Muscle of arm (tissue), 12 donors: ENCODE measurements around the gene CUBN. TPM values are rescaled to one million over a fixed set of nuclear protein-coding genes. Genes with fewer than 3 reads are reported as not detected.
"Not testable (repeated sequence)": the region's sequence is repeated elsewhere in the genome, so short reads cannot be mapped to it uniquely, and the experiment has no call there.

Experiments
- DNase-seq: peaks from one replicate; pipeline ENCODE4 v3.0.0-alpha.2; 2013
- polyA plus RNA-seq, 12 donors: library from polyadenylated mRNA; unstranded; fragments of 120-200 nt; gene quantifications; one replicate each; pipeline ENCODE4 v1.2.1, GENCODE V29; 2013; ENCODE audit not compliant: insufficient read length in 12 of 12

Gene CUBN
- polyA plus RNA-seq, 12 donors, result 1.6 to 15.6 (median 2.7) TPM; not detected in 1

- no peak for DNase-seq
These were observed 259.3 kb downstream of the CUBN start for GRCh38 chr10:16870331-16870730.

- no peak for DNase-seq
These were observed 261.6 kb downstream of the CUBN start for GRCh38 chr10:16867990-16868389.

- DNase-seq, result no peak
These were observed 262.1 kb downstream of the CUBN start for GRCh38 chr10:16867556-16867955.

- no peak for DNase-seq
These were observed 262.9 kb downstream of the CUBN start for GRCh38 chr10:16866541-16867275.

GRCh38 chr10:16865766-16866165 is 263.8 kb downstream of the CUBN start:
- DNase-seq, result no peak

GRCh38 chr10:16863766-16864165 is 265.8 kb downstream of the CUBN start:
- DNase-seq, result no peak

GRCh38 chr10:16857419-16857818 is 272.2 kb downstream of the CUBN start:
- DNase-seq, result no peak

GRCh38 chr10:16856567-16856966 is 273.0 kb downstream of the CUBN start:
- DNase-seq, result no peak

GRCh38 chr10:16856092-16856491 is 273.5 kb downstream of the CUBN start:
- DNase-seq, result no peak

- DNase-seq, result no peak
These were observed 275.0 kb downstream of the CUBN start for GRCh38 chr10:16854623-16855022.

- DNase-seq, result no peak
These were observed 275.8 kb downstream of the CUBN start for GRCh38 chr10:16853809-16854208.

- DNase-seq, result no peak
These were observed 276.4 kb downstream of the CUBN start for GRCh38 chr10:16853201-16853600.

- DNase-seq, result no peak
These were observed 277.0 kb downstream of the CUBN start for GRCh38 chr10:16852624-16853023.

GRCh38 chr10:16848562-16849154 is 281.0 kb downstream of the CUBN start:
- no peak for DNase-seq

GRCh38 chr10:16847644-16848043 is 282.0 kb downstream of the CUBN start:
- no peak for DNase-seq

GRCh38 chr10:16845248-16845647 is 284.4 kb downstream of the CUBN start:
- no peak for DNase-seq

GRCh38 chr10:16843252-16843870 is 286.2 kb downstream of the CUBN start:
- peak; percentile 68 for DNase-seq

- no peak for DNase-seq
These were observed 294.4 kb downstream of the CUBN start for GRCh38 chr10:16835228-16835627.

GRCh38 chr10:16832351-16833080 is 297.1 kb downstream of the CUBN start:
- DNase-seq, result no peak

- DNase-seq, result no peak
These were observed 300.9 kb downstream of the CUBN start for GRCh38 chr10:16828701-16829175.

- DNase-seq, result peak; percentile 76
These were observed 301.5 kb downstream of the CUBN start for GRCh38 chr10:16828114-16828568.

GRCh38 chr10:16827474-16827873 is 302.1 kb downstream of the CUBN start:
- DNase-seq, result not testable (repeated sequence)
